Measurements from ENCODE around the gene PUS7. TPM values are rescaled to one million over a fixed set of nuclear protein-coding genes. Genes with fewer than 3 reads are reported as not detected.

PUS7 gene
- total RNA-seq, 1 donor from 2014 or later = 4.5 TPM

DNA sequence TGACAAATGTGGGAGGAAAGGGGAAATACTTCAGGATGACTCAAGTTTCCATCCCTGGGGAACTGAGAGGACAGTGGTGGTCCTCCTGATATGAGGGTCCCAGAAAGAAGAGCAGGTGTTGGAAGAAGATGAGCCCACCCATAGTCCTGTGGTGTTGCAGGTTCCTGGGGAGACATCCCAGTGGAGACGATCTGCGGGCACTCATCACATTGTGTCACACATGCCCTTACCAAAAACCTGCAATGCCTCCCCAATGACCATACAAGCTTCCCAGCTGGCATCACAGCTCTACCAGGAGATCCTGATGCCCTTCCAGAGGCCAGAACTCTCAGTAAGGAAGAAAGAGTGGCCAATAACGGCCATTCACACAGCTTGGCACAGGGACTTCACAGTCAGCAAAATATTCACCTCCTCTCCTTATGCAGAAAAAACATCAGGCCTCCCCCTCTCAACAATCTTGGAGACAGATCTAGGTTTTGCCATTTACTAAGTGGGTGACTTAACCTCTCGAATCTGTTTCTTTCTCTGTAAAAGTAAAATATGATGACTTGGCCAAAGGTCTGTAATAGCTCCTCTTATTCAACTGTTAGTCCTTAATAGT, 9.0 kb downstream of the PUS7 start:
- DNase-seq (ENCODE audit: missing footprints) (no peak), ATAC-seq (no peak)
- intact Hi-C loops (cut with DNase I) = no loop called here

DNA sequence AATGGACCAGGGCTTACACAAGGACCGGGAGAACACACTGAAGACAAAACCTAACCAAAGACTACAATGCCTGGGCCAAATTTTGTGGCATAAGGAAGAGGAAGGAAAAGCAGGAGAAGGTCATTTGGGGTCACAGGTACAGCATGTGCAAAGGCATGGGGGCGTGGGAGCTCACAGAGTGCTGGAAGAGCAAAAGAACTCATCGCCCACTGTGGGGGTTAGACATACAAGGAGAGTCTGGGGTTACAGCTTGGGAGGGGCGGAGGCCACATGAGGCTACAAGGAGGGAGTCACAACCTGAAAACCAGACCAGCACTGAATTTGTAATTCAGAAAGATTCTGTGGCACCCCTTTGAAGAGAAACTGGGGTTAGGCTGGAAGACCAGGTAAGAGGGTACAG, 9.7 kb downstream of the PUS7 start:
- ATAC-seq (no peak), DNase-seq (ENCODE audit: missing footprints) (no peak)
- intact Hi-C loops (cut with DNase I) = no loop called here

DNA sequence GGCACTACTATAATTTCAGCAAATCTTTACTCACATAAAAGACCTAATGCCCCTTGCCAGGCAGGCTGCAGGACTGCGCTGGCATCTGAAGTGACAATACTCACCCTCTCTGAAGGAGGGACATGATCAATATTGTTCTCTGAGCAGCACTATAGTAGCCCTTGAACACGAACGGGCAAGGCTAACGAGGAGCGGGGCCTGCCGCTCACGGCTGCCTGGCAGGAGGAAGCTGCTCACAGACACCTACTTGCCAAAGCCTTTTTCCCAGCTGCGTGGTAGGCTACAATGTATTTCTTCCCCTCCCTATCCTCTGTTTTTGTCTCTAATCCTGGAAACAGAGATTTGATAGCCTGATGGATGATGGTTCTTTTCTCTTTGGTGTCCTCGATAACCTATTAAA, 19.9 kb downstream of the PUS7 start:
- DNase-seq (ENCODE audit: missing footprints) (no peak), ATAC-seq (no peak)
- intact Hi-C loops (cut with DNase I) = no loop called here

DNA sequence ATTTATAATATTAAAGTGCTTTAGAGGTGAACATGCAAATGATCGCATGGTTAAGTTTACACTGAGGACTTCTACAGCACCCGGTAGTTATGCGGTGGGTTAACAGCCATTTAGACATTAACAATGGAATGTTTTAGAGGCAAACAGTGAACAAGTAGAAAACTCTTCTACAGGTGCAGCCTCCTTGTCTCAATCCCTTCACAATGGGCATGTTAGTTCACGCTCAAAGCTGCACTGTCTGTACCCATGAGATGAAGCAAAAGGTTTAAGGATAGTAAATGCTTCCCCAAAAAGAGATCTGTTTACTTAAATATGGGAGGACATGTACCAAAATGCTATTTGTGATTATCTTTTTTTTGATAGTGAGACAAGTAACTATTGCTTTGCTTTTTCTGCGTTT, 25.1 kb downstream of the PUS7 start:
- intact Hi-C loops (cut with DNase I) = no loop called here
- no peak for ATAC-seq
- DNase-seq (ENCODE audit: missing footprints) = no peak

DNA sequence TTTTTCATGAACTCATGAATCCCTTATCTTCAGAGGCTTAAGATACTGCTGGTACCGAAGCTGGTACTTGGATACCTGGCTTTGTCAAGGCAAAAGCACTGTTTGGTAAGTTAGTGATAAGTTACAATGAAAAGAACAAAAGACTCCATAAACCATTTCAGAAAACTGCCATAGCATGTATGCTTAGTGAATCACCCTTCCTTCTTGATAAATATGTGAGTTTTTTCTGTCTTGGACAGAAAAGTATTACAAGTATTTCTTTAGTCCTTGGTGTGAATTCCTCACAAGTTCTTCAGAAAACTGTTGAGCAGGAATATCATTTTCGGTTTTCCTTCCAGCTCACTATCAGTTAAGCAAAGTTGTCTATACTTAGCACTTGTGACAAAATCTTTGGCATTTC, 25.6 kb downstream of the PUS7 start:
- DNase-seq (ENCODE audit: missing footprints) (no peak), ATAC-seq (no peak)
- intact Hi-C loops (cut with DNase I) = no loop called here

DNA sequence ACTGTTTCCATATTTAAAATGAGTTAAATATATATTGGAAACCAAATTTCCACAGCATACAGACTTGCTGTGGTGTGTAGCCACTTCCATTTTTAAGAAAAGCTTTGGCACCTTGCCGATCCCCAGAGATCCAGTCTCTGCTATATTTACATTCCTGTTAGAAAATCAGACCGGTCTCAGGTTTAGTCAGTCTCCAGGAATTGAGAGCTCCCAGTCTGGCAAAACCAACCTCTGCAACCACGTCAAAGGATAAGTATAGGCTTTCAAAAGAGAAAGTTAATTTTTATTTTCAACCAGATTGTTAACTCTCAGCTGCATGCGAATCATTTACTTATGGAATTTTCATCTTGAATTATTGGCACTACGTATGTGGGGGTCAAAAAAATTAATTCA, 28.2 kb downstream of the PUS7 start:
- DNase-seq (ENCODE audit: missing footprints) = no peak
- intact Hi-C loops (cut with DNase I) = loop anchor here (5.0 kb wide), 1 partner anchor 572 kb away; no protein-coding TSS in a partner anchor
- no peak for ATAC-seq

DNA sequence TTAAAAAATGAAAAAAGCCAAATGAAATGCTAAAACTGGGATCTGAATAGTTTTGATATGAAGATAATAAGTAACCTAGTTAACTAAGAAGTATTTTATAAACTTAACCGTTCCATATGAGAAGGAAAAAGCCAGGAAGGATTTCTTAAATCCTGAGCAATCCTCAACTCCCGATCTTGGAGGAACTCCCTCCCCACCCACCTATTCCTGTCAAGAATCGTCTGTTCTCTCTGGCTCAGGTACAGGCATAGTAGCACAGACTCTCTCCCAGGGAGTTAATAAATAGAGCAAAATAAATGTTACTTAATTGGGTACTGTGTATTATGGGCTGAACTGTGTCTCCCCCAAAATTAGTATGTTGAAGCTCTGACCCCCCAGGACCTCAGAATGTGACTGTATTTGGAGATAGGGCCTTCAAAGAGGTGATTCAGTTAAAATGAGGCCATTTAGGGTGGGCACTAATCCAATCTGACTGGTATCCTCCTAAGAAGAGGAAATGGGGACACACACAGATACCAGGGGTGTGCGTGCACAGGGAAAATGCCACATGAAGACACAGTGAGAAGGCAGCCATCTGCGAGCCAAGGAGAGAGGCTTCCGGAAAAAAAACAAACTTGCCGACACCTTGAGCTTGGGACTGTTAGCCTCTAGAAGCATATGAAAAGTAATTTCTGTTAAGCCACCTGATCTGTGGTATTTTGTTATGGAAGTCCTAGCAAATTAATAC, 28.7 kb downstream of the PUS7 start:
- ATAC-seq (no peak), DNase-seq (ENCODE audit: missing footprints) (no peak)
- intact Hi-C loops (cut with DNase I) = loop anchor here (5.0 kb wide), 1 partner anchor 571 kb away; no protein-coding TSS in a partner anchor

DNA sequence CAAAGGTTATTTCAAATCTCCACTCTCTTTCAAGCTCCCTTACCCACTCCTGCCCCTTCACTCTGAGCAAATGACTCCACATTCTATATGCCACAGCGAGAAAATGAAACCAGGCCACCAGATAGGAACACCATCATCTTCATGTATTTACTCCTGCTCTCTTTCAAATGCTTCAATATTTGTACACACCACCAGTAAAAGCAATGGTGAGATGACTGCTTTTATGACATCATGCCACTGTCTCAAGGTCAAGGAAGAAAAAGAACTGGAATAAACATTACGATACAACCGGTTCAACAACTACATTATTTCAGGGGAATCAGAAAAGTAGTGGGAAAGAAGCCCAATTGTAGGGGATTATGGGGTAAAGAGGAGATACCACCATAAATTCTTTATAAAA, 32.7 kb downstream of the PUS7 start:
- intact Hi-C loops (cut with DNase I) = no loop called here
- ATAC-seq (no peak), DNase-seq (ENCODE audit: missing footprints) (no peak)

DNA sequence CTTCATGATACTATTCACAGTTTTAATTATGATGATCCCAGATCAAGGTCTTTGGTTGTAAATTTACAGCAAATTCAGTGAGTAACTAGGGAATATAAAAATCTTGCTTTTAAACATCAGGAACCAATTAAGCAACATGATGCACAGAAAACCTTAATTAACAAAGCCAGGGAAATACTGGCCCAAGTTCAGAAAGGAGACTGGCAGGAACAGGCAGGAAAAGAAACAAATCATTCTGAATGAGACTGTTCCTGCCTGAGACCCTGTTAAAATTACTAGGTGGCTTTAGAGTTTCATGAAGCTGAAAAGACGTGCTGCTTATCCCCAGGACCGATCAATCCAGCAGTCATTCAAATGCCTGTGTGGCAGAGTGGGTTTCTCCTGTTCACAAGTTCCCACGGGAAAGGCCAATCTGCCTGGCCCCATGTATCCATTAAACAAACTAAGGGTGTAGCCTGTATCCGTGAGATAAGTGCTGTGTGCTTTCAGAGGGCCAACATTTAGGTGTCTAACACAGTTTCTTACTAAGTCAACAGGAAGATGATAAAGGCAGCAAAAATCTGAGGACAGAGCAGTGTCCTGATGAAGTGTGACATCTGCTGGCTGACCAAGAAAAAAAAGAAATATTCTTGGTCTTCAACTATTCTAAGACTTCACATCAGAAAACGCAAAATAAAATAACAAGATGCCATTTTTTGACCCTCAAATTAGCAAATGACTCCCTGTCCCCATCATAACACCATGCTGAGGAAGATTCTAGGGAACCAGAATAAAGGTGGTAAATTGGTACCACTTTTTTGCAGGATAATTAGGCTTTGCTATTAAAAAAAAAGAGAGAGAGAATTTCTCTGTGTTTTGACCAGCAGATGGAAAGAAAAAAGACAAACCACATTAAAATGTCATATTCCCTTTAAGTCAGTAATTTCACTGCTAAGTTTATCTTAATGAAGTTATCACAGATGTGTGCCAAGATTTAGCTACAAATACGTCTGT, 34.2 kb downstream of the PUS7 start:
- intact Hi-C loops (cut with DNase I) = no loop called here
- ATAC-seq = no peak
- DNase-seq (ENCODE audit: missing footprints) = no peak

DNA sequence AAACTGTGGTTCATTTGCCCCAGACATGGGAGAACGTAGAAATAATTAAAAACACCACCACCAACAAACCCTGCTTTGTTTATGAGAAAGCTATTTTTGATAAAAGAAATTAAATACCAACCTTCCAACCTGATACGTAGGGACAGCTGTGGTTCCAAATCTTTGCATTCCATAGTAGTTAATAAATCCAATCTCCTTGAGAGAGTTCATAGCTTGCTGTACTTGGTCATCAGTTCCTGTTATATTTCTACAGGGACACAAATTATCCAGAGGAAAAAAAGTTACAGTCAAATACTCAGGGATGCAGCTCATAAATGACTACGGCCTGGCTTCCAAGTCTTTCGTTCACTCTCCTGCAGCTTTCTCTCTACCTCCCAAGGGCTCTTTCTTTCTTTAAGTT, 41.1 kb downstream of the PUS7 start:
- no peak for DNase-seq (ENCODE audit: missing footprints)
- intact Hi-C loops (cut with DNase I) = no loop called here
- ATAC-seq = no peak

DNA sequence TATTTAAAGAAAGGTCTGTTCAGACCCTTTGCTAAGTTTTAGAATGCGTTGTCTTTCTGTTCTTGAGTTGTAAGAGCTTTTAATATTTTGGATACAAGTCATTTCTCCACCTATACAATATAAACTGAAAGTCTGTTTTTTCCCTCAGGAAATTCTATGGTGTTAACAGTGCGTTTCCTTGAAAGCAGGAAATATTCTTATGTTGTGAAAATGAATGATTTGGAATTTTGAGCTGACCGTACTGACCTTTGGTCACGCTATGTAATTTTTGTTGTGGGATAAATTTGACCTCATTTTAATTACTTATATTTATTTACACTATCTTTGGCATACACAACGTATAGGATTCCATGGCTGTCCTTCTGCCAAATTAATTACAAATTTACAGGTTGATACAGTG, 43.5 kb downstream of the PUS7 start:
- intact Hi-C loops (cut with DNase I) = no loop called here
- DNase-seq (ENCODE audit: missing footprints) (no peak), ATAC-seq (no peak)

DNA sequence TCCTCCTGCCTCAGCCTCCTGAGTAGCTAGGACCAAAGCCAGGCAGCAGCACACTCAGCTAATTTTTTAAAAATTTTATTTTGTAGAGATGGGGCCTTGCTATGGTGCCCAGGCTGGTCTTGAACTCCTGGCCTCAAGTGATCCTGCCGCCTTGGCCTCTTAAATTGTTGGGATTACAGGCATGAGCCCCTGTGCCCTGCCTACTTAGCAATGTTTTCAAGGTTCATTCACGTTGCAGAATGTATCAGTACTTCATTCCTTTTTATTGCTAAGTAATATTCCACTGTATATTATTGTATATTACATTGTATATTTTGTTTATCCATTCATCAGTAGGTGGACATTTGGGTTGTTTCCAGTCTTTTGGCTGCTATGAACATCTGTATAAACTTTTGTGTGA, 44.2 kb downstream of the PUS7 start:
- intact Hi-C loops (cut with DNase I) = no loop called here
- DNase-seq (ENCODE audit: missing footprints) = no peak
- no peak for ATAC-seq

DNA sequence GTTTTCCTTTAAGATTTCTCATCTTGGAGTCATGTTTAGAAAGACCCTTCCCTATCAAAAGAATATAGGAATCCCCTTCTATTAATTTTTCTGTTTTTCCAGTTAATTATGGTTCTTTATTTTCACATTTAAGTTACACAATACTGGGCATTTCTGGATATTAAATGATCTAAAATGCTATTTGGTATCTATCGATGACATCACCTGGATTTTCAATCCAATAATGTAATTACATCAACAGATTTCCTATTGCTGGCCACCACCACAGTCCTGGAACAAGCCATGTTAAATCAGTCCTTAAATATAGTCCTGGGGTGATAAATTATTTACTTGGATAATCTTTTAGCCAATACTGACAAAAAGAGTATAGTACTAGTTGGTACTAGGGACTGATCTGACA, 48.0 kb downstream of the PUS7 start:
- DNase-seq (ENCODE audit: missing footprints) (no peak), ATAC-seq (no peak)
- intact Hi-C loops (cut with DNase I) = no loop called here

DNA sequence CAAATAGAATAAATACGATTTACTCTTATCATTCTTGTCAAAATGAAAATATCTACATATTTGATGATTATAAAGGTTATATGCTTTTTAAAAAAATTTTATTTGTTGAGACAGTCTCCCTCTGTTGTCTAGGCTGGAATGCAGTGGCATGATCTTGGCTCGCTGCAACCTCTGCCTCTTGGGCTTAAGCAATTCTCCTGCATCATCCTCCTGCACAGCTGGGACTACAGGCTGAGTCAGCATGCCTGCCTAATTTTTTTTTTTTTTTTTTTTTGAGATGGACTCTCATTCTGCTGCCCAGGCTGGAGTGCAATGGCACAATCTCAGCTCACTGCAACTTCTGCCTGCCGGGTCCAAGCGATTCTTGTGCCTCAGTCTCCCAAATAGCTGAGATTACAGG, 48.9 kb downstream of the PUS7 start:
- intact Hi-C loops (cut with DNase I) = no loop called here
- ATAC-seq (no peak), DNase-seq (ENCODE audit: missing footprints) (no peak)

DNA sequence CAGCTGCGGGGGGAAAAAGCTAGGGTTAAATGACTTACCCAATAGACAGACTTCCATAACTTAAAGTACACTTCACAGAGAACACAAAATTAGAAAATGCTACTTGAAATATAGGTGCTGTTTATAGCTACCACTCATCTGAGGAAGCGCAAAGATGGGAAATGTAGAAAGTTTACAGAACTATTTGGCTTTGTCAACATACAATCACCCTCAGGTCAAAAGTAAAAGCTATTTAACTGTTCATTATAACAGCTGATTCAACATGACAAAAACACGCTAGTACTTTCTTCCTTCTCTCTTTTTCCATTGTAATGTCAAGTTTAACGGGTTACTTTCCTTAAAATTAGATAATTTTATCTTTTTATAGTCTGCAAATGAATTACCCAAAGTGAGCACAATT, 51.2 kb downstream of the PUS7 start:
- intact Hi-C loops (cut with DNase I) = no loop called here
- no peak for ATAC-seq
- DNase-seq (ENCODE audit: missing footprints) = no peak

DNA sequence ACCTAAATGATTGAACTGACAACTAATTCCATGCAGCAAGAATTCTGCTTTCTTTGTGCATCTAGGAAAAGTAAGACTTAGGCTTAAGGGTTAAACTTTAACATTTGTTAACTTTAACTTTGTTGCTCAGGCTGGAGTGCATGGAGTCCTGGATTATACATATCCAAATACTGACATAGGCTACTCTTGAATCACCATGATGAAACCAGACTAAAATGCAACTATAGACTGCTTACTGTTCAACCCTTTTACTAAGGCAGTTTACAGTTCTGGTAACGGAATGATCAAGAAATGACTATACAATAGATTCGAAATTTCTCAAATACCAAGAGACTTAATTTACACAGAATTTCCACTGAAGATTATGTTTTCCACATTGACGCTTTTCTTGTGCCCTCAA, 52.0 kb downstream of the PUS7 start:
- no peak for ATAC-seq
- intact Hi-C loops (cut with DNase I) = no loop called here
- DNase-seq (ENCODE audit: missing footprints) = no peak

DNA sequence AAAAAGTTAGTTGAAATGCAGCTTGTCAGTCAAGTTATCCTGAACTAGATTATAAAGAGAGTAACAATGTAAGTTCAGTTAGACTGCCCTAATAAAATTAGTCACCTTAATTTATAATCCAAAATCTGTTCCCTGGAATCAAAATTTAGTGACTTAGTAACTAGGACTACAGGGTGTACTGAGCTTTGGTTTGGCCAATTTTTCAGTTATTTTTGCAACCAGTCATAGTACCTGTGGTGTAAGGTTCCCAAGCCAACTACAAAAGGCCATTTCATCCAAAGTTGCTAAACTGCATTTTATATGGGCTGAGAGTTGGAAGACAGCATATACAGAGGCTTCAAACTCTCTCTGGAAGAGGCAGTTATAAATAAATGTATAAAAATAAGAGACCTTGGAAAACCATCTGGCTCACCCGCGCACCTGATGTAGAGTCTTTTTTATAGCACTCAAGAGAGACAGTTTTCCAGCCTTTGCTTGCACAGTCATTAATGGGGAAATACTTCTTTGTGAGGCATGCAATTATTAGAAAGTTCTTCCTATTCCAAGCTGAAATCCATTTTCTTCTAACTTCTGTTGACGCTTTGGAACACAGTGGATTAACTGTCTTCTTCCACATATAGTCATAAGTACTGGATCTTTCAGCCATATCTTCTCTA, 59.2 kb downstream of the PUS7 start:
- intact Hi-C loops (cut with DNase I) = no loop called here
- DNase-seq (ENCODE audit: missing footprints) (no peak), ATAC-seq (no peak)

DNA sequence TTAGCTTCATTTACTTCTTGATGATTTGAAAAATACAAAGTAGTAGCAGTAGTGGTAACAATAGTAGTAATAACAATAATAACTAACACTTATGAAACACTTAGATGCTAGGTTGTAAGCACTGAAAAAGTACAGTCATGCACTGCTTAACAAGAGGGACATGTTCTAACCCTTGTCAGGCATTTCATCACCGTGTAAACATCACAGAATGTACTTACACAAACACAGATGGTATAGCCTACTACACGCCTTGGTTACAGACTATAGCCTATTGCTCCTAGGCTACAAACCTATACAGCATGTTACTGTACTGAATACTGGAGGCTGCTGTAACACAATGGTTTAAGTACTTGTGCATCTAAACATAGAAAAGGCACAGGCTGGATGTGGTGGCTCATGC, 60.6 kb downstream of the PUS7 start:
- no peak for DNase-seq (ENCODE audit: missing footprints)
- ATAC-seq = no peak
- intact Hi-C loops (cut with DNase I) = no loop called here

DNA sequence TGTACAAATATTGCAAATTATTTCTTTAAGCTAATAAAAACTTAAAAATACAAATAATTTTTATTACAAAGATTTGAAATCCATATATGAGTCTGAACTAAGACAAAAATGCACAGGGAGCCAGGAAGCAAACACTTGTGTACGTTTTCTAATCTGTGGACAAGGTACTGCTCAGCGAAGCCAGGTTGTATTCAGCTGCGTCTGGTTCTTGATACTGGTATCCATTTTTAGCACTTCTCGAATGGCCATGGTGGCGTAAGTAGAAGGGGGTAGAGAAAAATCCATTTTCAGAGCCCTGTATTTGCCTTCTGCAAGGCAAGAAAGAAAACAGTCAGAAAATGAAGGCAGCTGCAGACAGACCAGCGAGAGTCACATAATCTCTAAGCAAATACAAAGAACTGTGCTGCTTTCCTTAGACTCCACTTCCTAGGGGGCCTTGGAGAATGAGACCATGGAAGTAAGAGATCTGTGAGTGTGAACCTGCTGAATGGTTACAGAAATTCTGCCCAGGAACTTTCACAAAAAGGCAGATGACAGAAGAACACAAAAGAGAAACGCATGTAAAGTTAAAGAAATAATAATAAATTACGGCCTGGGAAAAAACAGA, 64.3 kb downstream of the PUS7 start:
- intact Hi-C loops (cut with DNase I) = no loop called here
- DNase-seq (ENCODE audit: missing footprints) (no peak), ATAC-seq (no peak)

Measured in Right ventricle myocardium inferior (tissue), 1 donor.